Measurements from ENCODE around the gene UBE2J2.

Gene UBE2J2

DNA sequence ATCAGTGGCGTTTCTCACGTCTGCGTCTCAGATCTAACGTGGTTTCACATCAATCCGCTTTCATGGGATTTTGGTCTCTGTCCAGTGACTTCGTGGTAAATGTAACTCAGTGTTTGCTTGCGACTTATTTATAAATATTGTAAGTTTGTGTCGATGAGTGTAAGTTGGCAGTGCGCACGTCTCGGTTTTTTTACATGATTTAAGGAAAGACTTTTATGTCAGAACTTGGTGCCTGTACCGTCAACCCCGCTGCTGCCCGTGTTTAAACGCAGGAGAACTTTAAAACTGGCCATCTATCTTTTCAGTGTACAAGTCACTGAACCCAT, 40.1 kb downstream of the UBE2J2 start:
- no peak overlapping the region for H3K27ac ChIP-seq
- no peak for TF ChIP-seq ZFX (IDR thresholded peaks at IDR 0.05; ENCODE audit: borderline replicate concordance)
- TF ChIP-seq, protein P1, sequence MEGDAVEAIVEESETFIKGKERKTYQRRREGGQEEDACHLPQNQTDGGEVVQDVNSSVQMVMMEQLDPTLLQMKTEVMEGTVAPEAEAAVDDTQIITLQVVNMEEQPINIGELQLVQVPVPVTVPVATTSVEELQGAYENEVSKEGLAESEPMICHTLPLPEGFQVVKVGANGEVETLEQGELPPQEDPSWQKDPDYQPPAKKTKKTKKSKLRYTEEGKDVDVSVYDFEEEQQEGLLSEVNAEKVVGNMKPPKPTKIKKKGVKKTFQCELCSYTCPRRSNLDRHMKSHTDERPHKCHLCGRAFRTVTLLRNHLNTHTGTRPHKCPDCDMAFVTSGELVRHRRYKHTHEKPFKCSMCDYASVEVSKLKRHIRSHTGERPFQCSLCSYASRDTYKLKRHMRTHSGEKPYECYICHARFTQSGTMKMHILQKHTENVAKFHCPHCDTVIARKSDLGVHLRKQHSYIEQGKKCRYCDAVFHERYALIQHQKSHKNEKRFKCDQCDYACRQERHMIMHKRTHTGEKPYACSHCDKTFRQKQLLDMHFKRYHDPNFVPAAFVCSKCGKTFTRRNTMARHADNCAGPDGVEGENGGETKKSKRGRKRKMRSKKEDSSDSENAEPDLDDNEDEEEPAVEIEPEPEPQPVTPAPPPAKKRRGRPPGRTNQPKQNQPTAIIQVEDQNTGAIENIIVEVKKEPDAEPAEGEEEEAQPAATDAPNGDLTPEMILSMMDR (IDR thresholded peaks at IDR 0.05): no peak

- TF ChIP-seq, protein P1 (IDR thresholded peaks at IDR 0.05): no peak
- TF ChIP-seq ZFX (IDR thresholded peaks at IDR 0.05; ENCODE audit: borderline replicate concordance): no peak
- H3K27ac ChIP-seq: peak overlapping the region; percentile 84
These were observed 40.7 kb downstream of the UBE2J2 start for GRCh38 chr1:1232796-1233566.

- TF ChIP-seq, protein P1 (IDR thresholded peaks at IDR 0.05): no peak
- no peak for TF ChIP-seq ZFX (IDR thresholded peaks at IDR 0.05; ENCODE audit: borderline replicate concordance)
- H3K27ac ChIP-seq: peak within 1 kb of the TSS; percentile 84
These were observed 41.4 kb downstream of the UBE2J2 start, which contains the start of gene B3GALT6 for GRCh38 chr1:1232208-1232795. TSS of gene B3GALT6 (plus strand) at chr1:1232237. CDS start at chr1:1232279, 42 bp downstream.

- TF ChIP-seq, protein P1 (IDR thresholded peaks at IDR 0.05): no peak
- no peak for TF ChIP-seq ZFX (IDR thresholded peaks at IDR 0.05; ENCODE audit: borderline replicate concordance)
- H3K27ac ChIP-seq: peak within 1 kb of the TSS; percentile 84
These were observed 42.0 kb downstream of the UBE2J2 start, which contains the start of gene SDF4 for GRCh38 chr1:1231400-1232207. TSS of gene SDF4 (minus strand) at chr1:1232001. CDS start at chr1:1228772, 3,229 bp downstream.

DNA sequence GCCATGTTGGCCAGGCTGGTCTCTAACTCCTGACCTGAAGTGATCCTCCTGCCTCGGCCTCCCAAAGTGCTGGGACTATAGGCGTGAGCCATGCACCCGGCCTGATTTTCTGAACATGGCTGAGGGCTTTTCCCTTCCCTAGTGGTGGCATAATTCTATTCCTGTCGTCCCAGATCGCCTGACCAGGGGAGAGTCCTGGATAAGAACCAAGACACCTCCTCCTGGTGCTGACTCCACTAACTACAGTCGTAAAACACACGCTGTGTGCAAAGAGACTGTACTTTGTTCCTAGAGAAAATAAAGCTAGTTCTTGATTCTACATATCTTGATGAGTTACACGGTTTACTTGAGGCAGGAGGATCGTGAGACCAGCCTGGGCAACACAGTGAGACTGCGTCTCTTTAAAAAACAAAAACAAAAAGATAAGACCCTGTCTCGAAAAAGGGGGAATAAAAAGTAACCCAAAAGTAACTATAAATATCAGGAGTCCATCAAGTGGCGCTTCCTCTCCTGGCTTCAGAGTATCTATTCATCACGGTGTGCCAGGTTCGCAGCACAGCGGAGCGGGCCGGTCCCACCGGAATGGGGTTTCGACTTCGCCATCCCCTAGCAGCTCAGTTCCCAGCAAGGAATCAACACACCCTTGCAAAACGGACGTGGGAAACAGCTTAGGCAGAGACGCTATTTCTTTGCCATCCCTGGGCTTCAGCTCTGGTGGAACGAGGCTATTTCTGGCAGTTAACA, 42.8 kb downstream of the UBE2J2 start:
- TF ChIP-seq, protein P1 (IDR thresholded peaks at IDR 0.05): peak; percentile 28
- TF ChIP-seq ZFX (IDR thresholded peaks at IDR 0.05; ENCODE audit: borderline replicate concordance): no peak
- peak overlapping the region; percentile 84 for H3K27ac ChIP-seq

GRCh38 chr1:1229770-1230169, 43.9 kb downstream of the UBE2J2 start:
- no peak overlapping the region for H3K27ac ChIP-seq
- TF ChIP-seq, protein P1 (IDR thresholded peaks at IDR 0.05): no peak
- TF ChIP-seq ZFX (IDR thresholded peaks at IDR 0.05; ENCODE audit: borderline replicate concordance): no peak
